ENCODE results near the gene TBRG4. TPM values are rescaled to one million over a fixed set of nuclear protein-coding genes. Genes with fewer than 3 reads are reported as not detected.

TBRG4 gene
- total RNA-seq, 1 donor from 2014 or later = 128 TPM

GRCh38 chr7:45078125-45078681 is 33.3 kb downstream of the TBRG4 start:
- no peaks in the 10 kb centered on the region for H3K9me3 Mint-ChIP-seq
- ATAC-seq (ENCODE audit: low read depth) = no peak
- intact Hi-C loops (cut with micrococcal nuclease) = loop anchor here (1.0 kb wide), 1 partner anchor 58 kb away; no protein-coding TSS in a partner anchor
- H3K4me3 Mint-ChIP-seq = no peak overlapping the region
- ChIA-PET POLR2A (no interaction called here), CTCF (no interaction called here)
- TF ChIP-seq CTCF (IDR thresholded peaks at IDR 0.05) = no peak
- DNase-seq = no peak
- no peaks in the 10 kb centered on the region for H3K4me1 Mint-ChIP-seq
- no peaks in the 10 kb centered on the region for H3K27me3 Mint-ChIP-seq
- peaks cover 43% of the 10 kb centered on the region for H3K36me3 Mint-ChIP-seq (ENCODE audit: low read depth)
- no peak overlapping the region for H3K27ac Mint-ChIP-seq

GRCh38 chr7:45077579-45077978 is 33.9 kb downstream of the TBRG4 start:
- ChIA-PET CTCF (no interaction called here), POLR2A (no interaction called here)
- no peak overlapping the region for H3K27ac Mint-ChIP-seq
- intact Hi-C loops (cut with micrococcal nuclease) = no loop called here
- no peak for TF ChIP-seq CTCF (IDR thresholded peaks at IDR 0.05)
- no peak overlapping the region for H3K4me3 Mint-ChIP-seq
- no peaks in the 10 kb centered on the region for H3K4me1 Mint-ChIP-seq
- no peaks in the 10 kb centered on the region for H3K27me3 Mint-ChIP-seq
- peaks cover 49% of the 10 kb centered on the region for H3K36me3 Mint-ChIP-seq (ENCODE audit: low read depth)
- no peaks in the 10 kb centered on the region for H3K9me3 Mint-ChIP-seq
- ATAC-seq (ENCODE audit: low read depth) (no peak), DNase-seq (no peak)

DNA sequence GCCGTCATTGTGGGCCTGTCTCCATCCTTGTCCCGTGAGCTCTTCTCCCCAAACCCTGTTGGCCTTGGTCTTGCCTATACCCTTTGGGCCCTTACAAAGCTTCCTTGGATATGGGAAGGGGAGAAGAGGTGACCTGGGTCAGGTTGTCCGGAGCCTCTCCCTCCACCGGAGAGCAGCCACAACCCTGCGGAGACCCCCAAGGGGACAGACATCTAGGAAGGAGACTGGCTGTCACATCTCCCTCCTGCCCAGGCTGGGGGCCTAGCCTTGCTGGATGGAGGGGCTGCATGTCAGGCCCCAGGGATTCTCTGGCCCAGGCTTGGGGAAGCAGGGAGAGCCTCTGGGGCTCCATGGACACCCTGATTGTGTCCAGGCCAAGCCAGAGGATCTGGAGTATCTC is 34.6 kb downstream of the TBRG4 start:
- H3K27ac Mint-ChIP-seq = no peak overlapping the region
- CTCF ChIA-PET = no interaction called here

GRCh38 chr7:45075871-45076796 is 35.4 kb downstream of the TBRG4 start:
- POLR2A ChIA-PET = no interaction called here
- DNase-seq (no peak), ATAC-seq (ENCODE audit: low read depth) (no peak)
- Mint-ChIP-seq H3K36me3 (ENCODE audit: low read depth) (peaks cover 63% of the 10 kb centered on the region), H3K9me3 (no peaks in the 10 kb centered on the region), H3K4me3 (no peak overlapping the region), H3K4me1 (no peaks in the 10 kb centered on the region), H3K27ac (no peak overlapping the region), H3K27me3 (no peaks in the 10 kb centered on the region)
- intact Hi-C loops (cut with micrococcal nuclease) = no loop called here
- no peak for TF ChIP-seq CTCF (IDR thresholded peaks at IDR 0.05)
- CTCF ChIA-PET = no interaction called here

More for the DNA sequence above, 34.6 kb downstream of the TBRG4 start:
- DNase-seq = no peak
- intact Hi-C loops (cut with micrococcal nuclease) = no loop called here
- Mint-ChIP-seq H3K36me3 (ENCODE audit: low read depth) (peaks cover 55% of the 10 kb centered on the region), H3K27me3 (no peaks in the 10 kb centered on the region), H3K4me3 (no peak overlapping the region), H3K9me3 (no peaks in the 10 kb centered on the region), H3K4me1 (no peaks in the 10 kb centered on the region)
- ATAC-seq (ENCODE audit: low read depth) = no peak
- POLR2A ChIA-PET = no interaction called here
- TF ChIP-seq CTCF (IDR thresholded peaks at IDR 0.05) = no peak

GRCh38 chr7:45075355-45075644 is 36.2 kb downstream of the TBRG4 start:
- no peaks in the 10 kb centered on the region for H3K27me3 Mint-ChIP-seq
- POLR2A ChIA-PET = no interaction called here
- DNase-seq (no peak), ATAC-seq (ENCODE audit: low read depth) (no peak)
- H3K27ac Mint-ChIP-seq = no peak overlapping the region
- intact Hi-C loops (cut with micrococcal nuclease) = no loop called here
- peaks cover 67% of the 10 kb centered on the region for H3K36me3 Mint-ChIP-seq (ENCODE audit: low read depth)
- no peaks in the 10 kb centered on the region for H3K9me3 Mint-ChIP-seq
- H3K4me1 Mint-ChIP-seq = no peaks in the 10 kb centered on the region
- TF ChIP-seq CTCF (IDR thresholded peaks at IDR 0.05) = no peak
- H3K4me3 Mint-ChIP-seq = no peak overlapping the region
- CTCF ChIA-PET = interaction anchor here (2.0 kb wide), 1 partner anchor 102 kb away, joined by 4 read pairs; no protein-coding TSS in a partner anchor

Measured in activated B cell treated with CpG ODN at 0.5 μM for 24 hours (primary cell).